Activated CD4-positive, alpha-beta memory T cell treated with anti-CD3 and anti-CD28 coated beads, Interleukin-2, amount 10 ng/mL, durations not matched to agents 7 days and 5 days (primary cell): ENCODE measurements around the gene RAVER2. TPM values are rescaled to one million over a fixed set of nuclear protein-coding genes. Genes with fewer than 3 reads are reported as not detected.
A peak's percentile ranks its signal among the peaks of the same experiment; 100 is the strongest.

Experiments used
- CTCF ChIA-PET: fragments of 350-600 bp; sonication (Branson Sonifier 250); formaldehyde crosslinking; loops from one replicate; lab custom pipeline; 2021; ENCODE audit warnings: antibody characterized with exemption, inconsistent platforms; lab: Charles Lee
- POLR2A ChIA-PET: fragments of 350-600 bp; sonication (Branson Sonifier 250); formaldehyde crosslinking; loops from one replicate; lab custom pipeline; 2021; ENCODE audit warnings: antibody characterized with exemption; lab: Charles Lee
- DNase-seq: peaks from one replicate; pipeline ENCODE4 v3.0.0-alpha.2; 2020
- H3K27ac Mint-ChIP-seq: one replicate; pipeline ENCODE4 v1.8.0; 2021; ENCODE audit warnings: mild to moderate bottlenecking, mixed read lengths
- H3K27me3 Mint-ChIP-seq: one replicate; pipeline ENCODE4 v1.8.0; 2021; ENCODE audit warnings: mixed read lengths
- H3K36me3 Mint-ChIP-seq: one replicate; pipeline ENCODE4 v1.8.0; 2021; ENCODE audit warnings: low read depth, mixed read lengths
- H3K4me1 Mint-ChIP-seq: one replicate; pipeline ENCODE4 v1.8.0; 2021; ENCODE audit warnings: mixed read lengths
- H3K4me3 Mint-ChIP-seq: one replicate; pipeline ENCODE4 v1.8.0; 2021; ENCODE audit warnings: mild to moderate bottlenecking, mixed read lengths
- H3K9me3 Mint-ChIP-seq: one replicate; pipeline ENCODE4 v1.8.0; 2021; ENCODE audit warnings: mixed read lengths
- total RNA-seq, 2 experiments: library from RNA; stranded (reverse); gene quantifications; one replicate each; pipeline ENCODE4 v1.2.3, GENCODE V29; 2021

The RAVER2 gene
- total RNA-seq, 2 experiments from 2014 or later = 1.6 to 1.8 TPM

GRCh38 chr1:64844609-64845008, 99.7 kb downstream of the RAVER2 start:
- no peaks in the 10 kb centered on the region for H3K4me1 Mint-ChIP-seq
- H3K36me3 Mint-ChIP-seq = peaks cover 64% of the 10 kb centered on the region
- CTCF ChIA-PET = no interaction called here
- H3K9me3 Mint-ChIP-seq = no peaks in the 10 kb centered on the region
- H3K4me3 Mint-ChIP-seq = no peak overlapping the region
- H3K27me3 Mint-ChIP-seq = no peaks in the 10 kb centered on the region
- no peak for DNase-seq
- POLR2A ChIA-PET = no interaction called here
- H3K27ac Mint-ChIP-seq = no peak overlapping the region

GRCh38 chr1:64845831-64846425, 101.1 kb downstream of the RAVER2 start:
- H3K4me1 Mint-ChIP-seq = peaks cover 2% of the 10 kb centered on the region
- ChIA-PET POLR2A (no interaction called here), CTCF (no interaction called here)
- H3K9me3 Mint-ChIP-seq = no peaks in the 10 kb centered on the region
- no peak overlapping the region for H3K4me3 Mint-ChIP-seq
- no peaks in the 10 kb centered on the region for H3K27me3 Mint-ChIP-seq
- H3K27ac Mint-ChIP-seq = no peak overlapping the region
- peaks cover 68% of the 10 kb centered on the region for H3K36me3 Mint-ChIP-seq
- DNase-seq = no peak

- Mint-ChIP-seq H3K4me1 (peaks cover 2% of the 10 kb centered on the region), H3K4me3 (no peak overlapping the region), H3K27me3 (no peaks in the 10 kb centered on the region), H3K27ac (no peak overlapping the region), H3K9me3 (no peaks in the 10 kb centered on the region), H3K36me3 (peaks cover 65% of the 10 kb centered on the region)
- POLR2A ChIA-PET = no interaction called here
- CTCF ChIA-PET = no interaction called here
- no peak for DNase-seq
Measured at GRCh38 chr1:64846573-64847430, 101.9 kb downstream of the RAVER2 start.

- Mint-ChIP-seq H3K9me3 (no peaks in the 10 kb centered on the region), H3K36me3 (peaks cover 68% of the 10 kb centered on the region), H3K4me3 (no peak overlapping the region), H3K4me1 (peaks cover 2% of the 10 kb centered on the region), H3K27me3 (no peaks in the 10 kb centered on the region), H3K27ac (no peak overlapping the region)
- CTCF ChIA-PET = no interaction called here
- POLR2A ChIA-PET = no interaction called here
- no peak for DNase-seq
Measured at GRCh38 chr1:64847666-64848065, 102.8 kb downstream of the RAVER2 start.

- peak; percentile 12 for DNase-seq
- POLR2A ChIA-PET = no interaction called here
- H3K36me3 Mint-ChIP-seq = peaks cover 68% of the 10 kb centered on the region
- peaks cover 2% of the 10 kb centered on the region for H3K4me1 Mint-ChIP-seq
- no peak overlapping the region for H3K27ac Mint-ChIP-seq
- H3K4me3 Mint-ChIP-seq = no peak overlapping the region
- H3K9me3 Mint-ChIP-seq = no peaks in the 10 kb centered on the region
- no peaks in the 10 kb centered on the region for H3K27me3 Mint-ChIP-seq
- CTCF ChIA-PET = no interaction called here
Measured at GRCh38 chr1:64848136-64848535, 103.3 kb downstream of the RAVER2 start.

GRCh38 chr1:64848803-64849202, 103.9 kb downstream of the RAVER2 start:
- H3K36me3 Mint-ChIP-seq = peaks cover 69% of the 10 kb centered on the region
- ChIA-PET POLR2A (no interaction called here), CTCF (no interaction called here)
- H3K9me3 Mint-ChIP-seq = no peaks in the 10 kb centered on the region
- no peak for DNase-seq
- H3K4me1 Mint-ChIP-seq = peaks cover 2% of the 10 kb centered on the region
- H3K4me3 Mint-ChIP-seq = no peak overlapping the region
- no peak overlapping the region for H3K27ac Mint-ChIP-seq
- H3K27me3 Mint-ChIP-seq = no peaks in the 10 kb centered on the region

GRCh38 chr1:64849942-64850341, 105.1 kb downstream of the RAVER2 start:
- no peak for DNase-seq
- ChIA-PET CTCF (no interaction called here), POLR2A (no interaction called here)
- H3K27me3 Mint-ChIP-seq = no peaks in the 10 kb centered on the region
- H3K9me3 Mint-ChIP-seq = no peaks in the 10 kb centered on the region
- H3K27ac Mint-ChIP-seq = peak overlapping the region; percentile 14
- H3K4me3 Mint-ChIP-seq = no peak overlapping the region
- H3K36me3 Mint-ChIP-seq = peaks cover 63% of the 10 kb centered on the region
- H3K4me1 Mint-ChIP-seq = peaks cover 2% of the 10 kb centered on the region

- ChIA-PET POLR2A (no interaction called here), CTCF (no interaction called here)
- Mint-ChIP-seq H3K4me1 (peaks cover 2% of the 10 kb centered on the region), H3K36me3 (peaks cover 68% of the 10 kb centered on the region), H3K27ac (no peak overlapping the region), H3K9me3 (no peaks in the 10 kb centered on the region), H3K4me3 (no peak overlapping the region), H3K27me3 (no peaks in the 10 kb centered on the region)
- DNase-seq = no peak
Measured at GRCh38 chr1:64850846-64851245, 106.0 kb downstream of the RAVER2 start.

GRCh38 chr1:64851664-64852063, 106.8 kb downstream of the RAVER2 start:
- peaks cover 66% of the 10 kb centered on the region for H3K36me3 Mint-ChIP-seq
- no peaks in the 10 kb centered on the region for H3K9me3 Mint-ChIP-seq
- H3K4me3 Mint-ChIP-seq = no peak overlapping the region
- no peak for DNase-seq
- H3K27me3 Mint-ChIP-seq = no peaks in the 10 kb centered on the region
- H3K4me1 Mint-ChIP-seq = peaks cover 2% of the 10 kb centered on the region
- POLR2A ChIA-PET = no interaction called here
- CTCF ChIA-PET = no interaction called here
- no peak overlapping the region for H3K27ac Mint-ChIP-seq

- DNase-seq = no peak
- H3K27ac Mint-ChIP-seq = no peak overlapping the region
- POLR2A ChIA-PET = no interaction called here
- no peak overlapping the region for H3K4me3 Mint-ChIP-seq
- H3K27me3 Mint-ChIP-seq = no peaks in the 10 kb centered on the region
- H3K4me1 Mint-ChIP-seq = peaks cover 3% of the 10 kb centered on the region
- peaks cover 79% of the 10 kb centered on the region for H3K36me3 Mint-ChIP-seq
- H3K9me3 Mint-ChIP-seq = no peaks in the 10 kb centered on the region
- CTCF ChIA-PET = no interaction called here
Measured at GRCh38 chr1:64854674-64855073, 109.8 kb downstream of the RAVER2 start.

- no peaks in the 10 kb centered on the region for H3K9me3 Mint-ChIP-seq
- H3K27me3 Mint-ChIP-seq = no peaks in the 10 kb centered on the region
- peaks cover 74% of the 10 kb centered on the region for H3K36me3 Mint-ChIP-seq
- POLR2A ChIA-PET = no interaction called here
- no peak overlapping the region for H3K27ac Mint-ChIP-seq
- no peak overlapping the region for H3K4me3 Mint-ChIP-seq
- peaks cover 4% of the 10 kb centered on the region for H3K4me1 Mint-ChIP-seq
- DNase-seq = no peak
- CTCF ChIA-PET = no interaction called here
Measured at GRCh38 chr1:64855557-64855956, 110.7 kb downstream of the RAVER2 start.

GRCh38 chr1:64856553-64856952, 111.7 kb downstream of the RAVER2 start:
- ChIA-PET CTCF (no interaction called here), POLR2A (interaction anchor here (0.7 kb wide), 1 partner anchor 8 kb away, joined by 4 read pairs; no protein-coding TSS in a partner anchor)
- Mint-ChIP-seq H3K4me3 (no peak overlapping the region), H3K27me3 (no peaks in the 10 kb centered on the region), H3K4me1 (peaks cover 6% of the 10 kb centered on the region), H3K27ac (no peak overlapping the region), H3K36me3 (peaks cover 78% of the 10 kb centered on the region), H3K9me3 (no peaks in the 10 kb centered on the region)
- DNase-seq = no peak

- ChIA-PET POLR2A (no interaction called here), CTCF (interaction anchor here (0.6 kb wide), 1 partner anchor 173 kb away, joined by 3 read pairs; no protein-coding TSS in a partner anchor)
- Mint-ChIP-seq H3K27me3 (no peaks in the 10 kb centered on the region), H3K36me3 (peaks cover 75% of the 10 kb centered on the region), H3K27ac (no peak overlapping the region), H3K4me1 (peaks cover 8% of the 10 kb centered on the region), H3K4me3 (no peak overlapping the region), H3K9me3 (no peaks in the 10 kb centered on the region)
- DNase-seq = no peak
Measured at GRCh38 chr1:64857347-64857746, 112.5 kb downstream of the RAVER2 start.
